H9 (cell line): ENCODE results near the gene SLC4A3. TPM values are rescaled to one million over a fixed set of nuclear protein-coding genes. Genes with fewer than 3 reads are reported as not detected.
"Not testable (repeated sequence)": the region's sequence is repeated elsewhere in the genome, so short reads cannot be mapped to it uniquely, and the experiment has no call there.

ENCODE experiments used
- DNase-seq: peaks from one replicate; pipeline ENCODE4 v3.0.0-alpha.2; 2017
- H2AFZ ChIP-seq: one replicate; pipeline ENCODE4 v1.6.1; 2013; ENCODE audit warnings: mild to moderate bottlenecking, low read length, control low read depth, moderate library complexity
- H2AK5ac ChIP-seq: 2 replicates; pipeline ENCODE4 v1.6.1; 2013; ENCODE audit warnings: low read length, control low read depth, mixed read lengths; ENCODE audit not compliant: insufficient read length
- H2BK120ac ChIP-seq: one replicate; pipeline ENCODE4 v1.6.1; 2013; ENCODE audit warnings: low read depth, mild to moderate bottlenecking, low read length, control low read depth, inconsistent platforms; ENCODE audit not compliant: poor library complexity, severe bottlenecking
- H2BK12ac ChIP-seq: 2 replicates; pipeline ENCODE4 v1.6.1; 2013; ENCODE audit warnings: low read length, control low read depth, mixed read lengths, low read depth; ENCODE audit not compliant: insufficient read length
- H2BK15ac ChIP-seq: 2 replicates; pipeline ENCODE4 v1.6.1; 2013; ENCODE audit warnings: low read depth, low read length, control low read depth
- H2BK20ac ChIP-seq: one replicate; pipeline ENCODE4 v1.6.1; 2013; ENCODE audit warnings: low read depth, mild to moderate bottlenecking, low read length, control low read depth, inconsistent platforms; ENCODE audit not compliant: poor library complexity, severe bottlenecking
- H2BK5ac ChIP-seq: 2 replicates; pipeline ENCODE4 v1.6.1; 2013; ENCODE audit warnings: low read length, control low read depth, mixed read lengths; ENCODE audit not compliant: insufficient read length
- H3K14ac ChIP-seq: 2 replicates; pipeline ENCODE4 v1.6.1; 2013; ENCODE audit warnings: low read length, control low read depth; ENCODE audit not compliant: insufficient read depth
- H3K18ac ChIP-seq: 2 replicates; pipeline ENCODE4 v1.6.1; 2013; ENCODE audit warnings: low read depth, mild to moderate bottlenecking, mixed read lengths, low read length, control low read depth; ENCODE audit not compliant: insufficient read length
- H3K23ac ChIP-seq: 2 replicates; pipeline ENCODE4 v1.6.1; 2013; ENCODE audit warnings: low read length, control low read depth, mixed read lengths, low read depth; ENCODE audit not compliant: insufficient read length
- H3K23me2 ChIP-seq: 2 replicates; pipeline ENCODE4 v1.6.1; 2013; ENCODE audit warnings: low read depth, mild to moderate bottlenecking, mixed read lengths, low read length, control low read depth; ENCODE audit not compliant: insufficient read length, poor library complexity, severe bottlenecking
- H3K27ac ChIP-seq: 2 replicates; pipeline ENCODE4 v1.5.1; 2013; ENCODE audit warnings: low read length, control low read depth, mixed read lengths, low read depth; ENCODE audit not compliant: insufficient read length
- H3K27me3 ChIP-seq: 2 replicates; pipeline ENCODE4 v1.6.1; 2013; ENCODE audit warnings: low read length, control low read depth, inconsistent platforms; ENCODE audit not compliant: insufficient read depth
- H3K4ac ChIP-seq: 2 replicates; pipeline ENCODE4 v1.6.1; 2013; ENCODE audit warnings: low read depth, mild to moderate bottlenecking, control low read depth, inconsistent platforms, low read length, moderate library complexity
- H3K4me1 ChIP-seq: 2 replicates; pipeline ENCODE4 v1.6.1; 2013; ENCODE audit warnings: low read length, control low read depth, inconsistent platforms; ENCODE audit not compliant: insufficient read depth
- H3K4me2 ChIP-seq: 2 replicates; pipeline ENCODE4 v1.6.1; 2013; ENCODE audit warnings: low read length, control low read depth, mixed read lengths; ENCODE audit not compliant: insufficient read length, insufficient read depth
- H3K56ac ChIP-seq: 2 replicates; pipeline ENCODE4 v1.6.1; 2013; ENCODE audit warnings: low read depth, mild to moderate bottlenecking, mixed read lengths, low read length, control low read depth; ENCODE audit not compliant: insufficient read length
- H3K79me1 ChIP-seq: 2 replicates; pipeline ENCODE4 v1.6.1; 2013; ENCODE audit warnings: low read depth, mild to moderate bottlenecking, moderate library complexity, low read length, control low read depth, inconsistent platforms; ENCODE audit not compliant: insufficient read depth, poor library complexity, severe bottlenecking
- H3K79me2 ChIP-seq: 2 replicates; pipeline ENCODE4 v1.6.1; 2013; ENCODE audit warnings: low read length, control low read depth, inconsistent platforms; ENCODE audit not compliant: insufficient read depth
- H3K9ac ChIP-seq: 2 replicates; pipeline ENCODE4 v1.6.1; 2013; ENCODE audit warnings: low read length, control low read depth, mixed read lengths; ENCODE audit not compliant: insufficient read length; ENCODE audit errors: extremely low read depth
- H3K9me3 ChIP-seq: one replicate; pipeline ENCODE4 v1.6.1; 2013; ENCODE audit warnings: low read depth, low read length, inconsistent platforms; ENCODE audit not compliant: control insufficient read depth
- H3T11ph ChIP-seq: one replicate; pipeline ENCODE4 v1.6.1; 2013; ENCODE audit warnings: mild to moderate bottlenecking, low read length, control low read depth, inconsistent platforms
- H4K20me1 ChIP-seq: one replicate; pipeline ENCODE4 v1.6.1; 2013; ENCODE audit not compliant: control insufficient read depth, insufficient read length, insufficient read depth
- H4K5ac ChIP-seq: 2 replicates; pipeline ENCODE4 v1.6.1; 2013; ENCODE audit warnings: low read depth, mild to moderate bottlenecking, mixed read lengths, low read length, control low read depth; ENCODE audit not compliant: insufficient read length
- H4K8ac ChIP-seq: replicated peaks from 2 replicates; pipeline ENCODE4 v1.6.1; 2013; ENCODE audit warnings: low read length, control low read depth, mixed read lengths, low read depth; ENCODE audit not compliant: insufficient read length
- H4K91ac ChIP-seq: 2 replicates; pipeline ENCODE4 v1.6.1; 2013; ENCODE audit warnings: low read depth, mild to moderate bottlenecking, moderate library complexity, mixed read lengths, low read length, control low read depth; ENCODE audit not compliant: insufficient read length
- H3K27ac Mint-ChIP-seq, 3 experiments: 2 replicates in 2 of 3; 3 replicates in 1 of 3; pipeline ENCODE4 v1.8.0; 2020 to 2021; ENCODE audit warnings: mixed read lengths in 3 of 3, mild to moderate bottlenecking in 1 of 3, moderate library complexity in 1 of 3
- H3K27me3 Mint-ChIP-seq: 2 replicates; pipeline ENCODE4 v1.8.0; 2021; ENCODE audit warnings: low read depth, mild to moderate bottlenecking, moderate library complexity, mixed read lengths
- H3K36me3 Mint-ChIP-seq, 3 experiments: 2 replicates in 2 of 3; 3 replicates in 1 of 3; pipeline ENCODE4 v1.8.0; 2020 to 2021; ENCODE audit warnings: low read depth in 3 of 3, mixed read lengths in 3 of 3; ENCODE audit not compliant: insufficient read depth in 1 of 3
- H3K4me1 Mint-ChIP-seq, 2 experiments: 2 replicates each; pipeline ENCODE4 v1.8.0; 2020; ENCODE audit warnings: mixed read lengths in 2 of 2
- H3K4me3 Mint-ChIP-seq, 2 experiments: 2 replicates in 1 of 2; 3 replicates in 1 of 2; pipeline ENCODE4 v1.8.0; 2020 to 2021; ENCODE audit warnings: mild to moderate bottlenecking in 2 of 2, mixed read lengths in 2 of 2, moderate library complexity in 1 of 2
- H3K9me3 Mint-ChIP-seq, 2 experiments: 2 replicates in 1 of 2; 3 replicates in 1 of 2; pipeline ENCODE4 v1.8.0; 2020; ENCODE audit warnings: mild to moderate bottlenecking in 2 of 2, mixed read lengths in 2 of 2, moderate library complexity in 1 of 2
- CTCF ChIP-seq: fragments of 200-600 bp; sonication (generic); conservative IDR thresholded peaks from 3 replicates; pipeline ENCODE4 v1.8.0; 2021; ENCODE audit warnings: antibody characterized with exemption, mild to moderate bottlenecking
- WGBS: extraction: QIAGEN DNeasy Blood & Tissue Kit; methylation state at CpG from one replicate; pipeline ENCODE4 v1.1.7; 2013; ENCODE audit warnings: missing lambda C conversion rate, low lambda C conversion rate, mixed read lengths; ENCODE audit not compliant: insufficient read length; ENCODE audit errors: extremely low coverage; 5-methylcytosine and 5-hydroxymethylcytosine counted together
- total RNA-seq: library from RNA; stranded (reverse); gene quantifications from 2 replicates; pipeline ENCODE4 v1.2.1, GENCODE V29; 2021

The SLC4A3 gene
- total RNA-seq, 1 experiment from 2014 or later = 11.1 TPM

GRCh38 chr2:219650426-219651248 is 23.2 kb downstream of the SLC4A3 start:
- H2AFZ ChIP-seq = no peak overlapping the region
- TF ChIP-seq CTCF = no peak
- no peak overlapping the region for H3K56ac ChIP-seq
- H3K4me1 ChIP-seq = no peaks in the 10 kb centered on the region; the same call in 1 of the 2 replicates
- H3K4ac ChIP-seq = no peak overlapping the region
- H3K79me1 ChIP-seq = no peaks in the 10 kb centered on the region
- no peaks in the 10 kb centered on the region for H3K36me3 Mint-ChIP-seq
- no peak overlapping the region for H3K4me2 ChIP-seq
- H2BK5ac ChIP-seq = no peak overlapping the region
- H4K8ac ChIP-seq = no peak overlapping the region
- no peak overlapping the region for H2BK15ac ChIP-seq
- H3K23me2 ChIP-seq = no peaks in the 10 kb centered on the region
- H3K18ac ChIP-seq = no peak overlapping the region
- H4K91ac ChIP-seq = no peak overlapping the region
- H3K4me3 Mint-ChIP-seq = no peak overlapping the region
- DNase-seq = peak; percentile 20
- no peak overlapping the region for H2AK5ac ChIP-seq
- no peaks in the 10 kb centered on the region; the same call in 1 of the 2 replicates for H3K27me3 ChIP-seq
- peaks cover 3% of the 10 kb centered on the region; the same call in 1 of the 2 replicates for H3K27me3 Mint-ChIP-seq
- no peak overlapping the region for H3T11ph ChIP-seq
- no peak overlapping the region for H2BK12ac ChIP-seq
- H2BK20ac ChIP-seq = no peak overlapping the region
- no peak overlapping the region for H3K14ac ChIP-seq
- H4K20me1 ChIP-seq = no peaks in the 10 kb centered on the region
- H3K9me3 ChIP-seq = no peaks in the 10 kb centered on the region
- no CpG with 5 or more reads among the region's 8 CpGs for WGBS
- no peak overlapping the region for H3K23ac ChIP-seq
- H3K4me1 Mint-ChIP-seq = peaks cover 9 to 11% of the 10 kb centered on the region in 2 experiments
- H3K27ac Mint-ChIP-seq = no peak overlapping the region
- H3K9me3 Mint-ChIP-seq = no peaks in the 10 kb centered on the region
- H2BK120ac ChIP-seq = no peak overlapping the region
- no peak overlapping the region for H4K5ac ChIP-seq
- no peaks in the 10 kb centered on the region for H3K79me2 ChIP-seq
- no peak overlapping the region for H3K27ac ChIP-seq
- H3K9ac ChIP-seq = no peak overlapping the region

GRCh38 chr2:219651656-219652055 is 24.2 kb downstream of the SLC4A3 start:
- not testable (repeated sequence) for H3K27me3 ChIP-seq, H2BK120ac ChIP-seq, H2AFZ ChIP-seq

More at GRCh38 chr2:219651656-219652055, 24.2 kb downstream of the SLC4A3 start:
- H3K23me2 ChIP-seq, H2BK5ac ChIP-seq, H3K9me3 Mint-ChIP-seq, H3K4me2 ChIP-seq, H3K56ac ChIP-seq, H3K9ac ChIP-seq, H3K4me1 Mint-ChIP-seq, H3K27ac ChIP-seq, H3K4me3 Mint-ChIP-seq, H3K18ac ChIP-seq, H3K27ac Mint-ChIP-seq, H3K4me1 ChIP-seq, H3K79me2 ChIP-seq, H2BK20ac ChIP-seq, H2AK5ac ChIP-seq, H3K23ac ChIP-seq, H3K36me3 Mint-ChIP-seq, H4K20me1 ChIP-seq, H3K9me3 ChIP-seq, H3K4ac ChIP-seq, H4K5ac ChIP-seq, H4K91ac ChIP-seq, H3K14ac ChIP-seq, H4K8ac ChIP-seq, H3T11ph ChIP-seq, H2BK15ac ChIP-seq, H3K27me3 Mint-ChIP-seq, H2BK12ac ChIP-seq, H3K79me1 ChIP-seq: not testable (repeated sequence)
- DNase-seq = peak; percentile 15
- no CpG with 5 or more reads among the region's 6 CpGs for WGBS
